Measurements from ENCODE around the gene TRIM47. TPM values are rescaled to one million over a fixed set of nuclear protein-coding genes. Genes with fewer than 3 reads are reported as not detected.
"Not testable (repeated sequence)": the region's sequence is repeated elsewhere in the genome, so short reads cannot be mapped to it uniquely, and the experiment has no call there.

TRIM47 gene
- total and polyA plus RNA-seq, 2 experiments from 2014 or later = 13.0 to 36.9 TPM

GRCh38 chr17:75888484-75888883 lies 10.1 kb upstream of the TRIM47 start:
- Histone ChIP-seq H3K79me2 (no peaks in the 10 kb centered on the region), H2AFZ (no peak overlapping the region), H4K20me1 (ENCODE audit: insufficient read depth, poor library complexity, severe bottlenecking) (no peaks in the 10 kb centered on the region), H3K9me2 (replicated peaks; ENCODE audit: insufficient read depth) (no peaks in the 10 kb centered on the region), H3K27me3 (no peaks in the 10 kb centered on the region), H3K9me3 (ENCODE audit: low read depth) (no peaks in the 10 kb centered on the region), H3K4me1 (ENCODE audit: insufficient read depth) (no peaks in the 10 kb centered on the region), H3K36me3 (replicated peaks; ENCODE audit: insufficient read depth, low read depth) (no peaks in the 10 kb centered on the region), H3K27ac (no peak overlapping the region), H3K4me3 (no peak overlapping the region), H3K4me2 (no peak overlapping the region)
- no peak for DNase-seq (ENCODE audit: low spot score)
- WGBS (ENCODE audit: low lambda C conversion rate, missing lambda C conversion rate) = 84% methylated on average over 6 of the region's 6 CpGs
- no peak for TF ChIP-seq EZH2phosphoT487 (IDR thresholded peaks at IDR 0.05; ENCODE audit: low read depth, severe bottlenecking, unreplicated experiment)
- TF ChIP-seq CTCF (IDR thresholded peaks at IDR 0.05; ENCODE audit: poor library complexity) = no peak
- TF ChIP-seq EZH2 (IDR thresholded peaks at IDR 0.05; ENCODE audit: borderline replicate concordance) = no peak

GRCh38 chr17:75885860-75886259 lies 7.5 kb upstream of the TRIM47 start:
- not testable (repeated sequence) for H3K4me3 ChIP-seq; H3K27me3 ChIP-seq; H3K4me1 ChIP-seq (ENCODE audit: insufficient read depth); H3K27ac ChIP-seq; H3K36me3 ChIP-seq (replicated peaks; ENCODE audit: insufficient read depth, low read depth); H2AFZ ChIP-seq; DNase-seq (ENCODE audit: low spot score); H3K9me2 ChIP-seq (replicated peaks; ENCODE audit: insufficient read depth); H4K20me1 ChIP-seq (ENCODE audit: insufficient read depth, poor library complexity, severe bottlenecking); H3K9me3 ChIP-seq (ENCODE audit: low read depth); H3K79me2 ChIP-seq; H3K4me2 ChIP-seq
- WGBS (ENCODE audit: low lambda C conversion rate, missing lambda C conversion rate) = 87% methylated on average over 9 of the region's 9 CpGs

- Histone ChIP-seq H3K79me2 (no peaks in the 10 kb centered on the region), H3K4me1 (ENCODE audit: insufficient read depth) (no peaks in the 10 kb centered on the region), H3K9me3 (ENCODE audit: low read depth) (no peaks in the 10 kb centered on the region), H3K27ac (no peak overlapping the region), H3K9me2 (replicated peaks; ENCODE audit: insufficient read depth) (no peaks in the 10 kb centered on the region), H4K20me1 (ENCODE audit: insufficient read depth, poor library complexity, severe bottlenecking) (no peaks in the 10 kb centered on the region), H3K4me2 (no peak overlapping the region), H3K4me3 (no peak overlapping the region), H3K36me3 (replicated peaks; ENCODE audit: insufficient read depth, low read depth) (no peaks in the 10 kb centered on the region), H3K27me3 (no peaks in the 10 kb centered on the region), H2AFZ (no peak overlapping the region)
- WGBS (ENCODE audit: low lambda C conversion rate, missing lambda C conversion rate) = 91% methylated on average over 8 of the region's 8 CpGs
- no peak for DNase-seq (ENCODE audit: low spot score)
- TF ChIP-seq CTCF (IDR thresholded peaks at IDR 0.05; ENCODE audit: poor library complexity) (no peak), EZH2 (IDR thresholded peaks at IDR 0.05; ENCODE audit: borderline replicate concordance) (no peak), EZH2phosphoT487 (IDR thresholded peaks at IDR 0.05; ENCODE audit: low read depth, severe bottlenecking, unreplicated experiment) (no peak)
Observed at GRCh38 chr17:75885431-75885830, 7.0 kb upstream of the TRIM47 start.

- no peak for DNase-seq (ENCODE audit: low spot score)
- Histone ChIP-seq H3K4me3 (no peak overlapping the region), H3K27ac (no peak overlapping the region), H3K9me3 (ENCODE audit: low read depth) (no peaks in the 10 kb centered on the region), H3K4me2 (no peak overlapping the region), H3K9me2 (replicated peaks; ENCODE audit: insufficient read depth) (no peaks in the 10 kb centered on the region), H3K79me2 (no peaks in the 10 kb centered on the region), H3K36me3 (replicated peaks; ENCODE audit: insufficient read depth, low read depth) (no peaks in the 10 kb centered on the region), H3K4me1 (ENCODE audit: insufficient read depth) (peaks cover 1% of the 10 kb centered on the region), H3K27me3 (peaks cover 9% of the 10 kb centered on the region), H2AFZ (no peak overlapping the region), H4K20me1 (ENCODE audit: insufficient read depth, poor library complexity, severe bottlenecking) (no peaks in the 10 kb centered on the region)
- WGBS (ENCODE audit: low lambda C conversion rate, missing lambda C conversion rate) = 93% methylated on average over 15 of the region's 15 CpGs
- TF ChIP-seq CTCF (IDR thresholded peaks at IDR 0.05; ENCODE audit: poor library complexity) (no peak), EZH2phosphoT487 (IDR thresholded peaks at IDR 0.05; ENCODE audit: low read depth, severe bottlenecking, unreplicated experiment) (no peak), EZH2 (IDR thresholded peaks at IDR 0.05; ENCODE audit: borderline replicate concordance) (no peak)
Observed at GRCh38 chr17:75881678-75882454, 3.5 kb upstream of the TRIM47 start.

Measured in hepatocyte (in vitro differentiated cells).